H1 (cell line): Measurements from ENCODE around the gene AOC1. TPM values are rescaled to one million over a fixed set of nuclear protein-coding genes. Genes with fewer than 3 reads are reported as not detected.

Experiments
- CTCF ChIA-PET: fragments of 300-600 bp; sonication (Branson Sonifier 250); formaldehyde crosslinking; loops from one replicate; lab custom pipeline; 2021; ENCODE audit not compliant: partially characterized antibody; lab: Charles Lee
- POLR2A ChIA-PET: fragments of 300-600 bp; sonication (Branson Sonifier 250); formaldehyde crosslinking; loops from one replicate; lab custom pipeline; 2021; ENCODE audit warnings: inconsistent platforms; ENCODE audit not compliant: partially characterized antibody; lab: Charles Lee
- DNase-seq, 2 experiments: peaks; one replicate each; pipeline versions ENCODE4 v3.0.0 to v3.0.0-alpha.2; 2010 to 2022; ENCODE audit warnings: low spot score in 2 of 2, low read depth in 1 of 2, mixed read lengths in 1 of 2
- FAIRE-seq: peaks from 2 replicates; lab custom pipeline; 2011; peaks lifted over from hg19 to GRCh38; lab: Jason Lieb, UNC
- H2AFZ ChIP-seq: 2 replicates; pipeline ENCODE4 v1.8.1; 2012; ENCODE audit warnings: low read length, inconsistent platforms
- H2AK5ac ChIP-seq: 2 replicates; pipeline ENCODE4 v1.6.1; 2013; ENCODE audit warnings: low read depth, low read length
- H2BK120ac ChIP-seq: replicated peaks from 2 replicates; pipeline ENCODE3; 2013; ENCODE audit warnings: low read depth, low read length, inconsistent platforms
- H2BK12ac ChIP-seq: 2 replicates; pipeline ENCODE4 v1.6.1; 2013; ENCODE audit warnings: low read depth, low read length
- H2BK15ac ChIP-seq: 2 replicates; pipeline ENCODE4 v1.6.1; 2013; ENCODE audit warnings: low read length
- H2BK20ac ChIP-seq: 2 replicates; pipeline ENCODE4 v1.6.1; 2013; ENCODE audit warnings: low read length
- H2BK5ac ChIP-seq: 2 replicates; pipeline ENCODE4 v1.6.1; 2013; ENCODE audit warnings: low read depth, low read length
- H3K14ac ChIP-seq: 2 replicates; pipeline ENCODE4 v1.6.1; 2013; ENCODE audit warnings: inconsistent platforms; ENCODE audit not compliant: insufficient read length
- H3K18ac ChIP-seq: 2 replicates; pipeline ENCODE4 v1.6.1; 2013; ENCODE audit warnings: low read length; ENCODE audit errors: extremely low read depth
- H3K23ac ChIP-seq: 2 replicates; pipeline ENCODE4 v1.6.1; 2013; ENCODE audit warnings: inconsistent platforms; ENCODE audit not compliant: insufficient read length
- H3K23me2 ChIP-seq: 2 replicates; pipeline ENCODE4 v1.6.1; 2013; ENCODE audit warnings: low read depth, low read length
- H3K27ac ChIP-seq: 2 replicates; pipeline ENCODE4 v1.6.1; 2011; ENCODE audit warnings: low read depth, low read length, inconsistent platforms
- H3K27me3 ChIP-seq, 4 experiments: replicated peaks in 1 of 4; 1 replicate in 1 of 4; 2 replicates in 3 of 4; pipeline versions ENCODE4 v1.6.1 to v1.8.1; 2011 to 2013; ENCODE audit warnings: low read length in 3 of 4, mild to moderate bottlenecking in 3 of 4, inconsistent platforms in 2 of 4, mixed read lengths in 2 of 4, moderate library complexity in 1 of 4; ENCODE audit not compliant: control insufficient read depth in 3 of 4, insufficient read depth in 3 of 4; ENCODE audit errors: extremely low read depth in 1 of 4
- H3K36me3 ChIP-seq, 4 experiments: 2 replicates each; pipeline versions ENCODE4 v1.6.1 to v1.8.1; 2011 to 2013; ENCODE audit warnings: mild to moderate bottlenecking in 4 of 4, low read length in 3 of 4, moderate library complexity in 2 of 4, control low read depth in 1 of 4, inconsistent platforms in 1 of 4; ENCODE audit not compliant: insufficient read depth in 4 of 4, control insufficient read depth in 2 of 4
- H3K4ac ChIP-seq: replicated peaks from 2 replicates; pipeline ENCODE3; 2013; ENCODE audit warnings: low read length, low read depth, mixed read lengths, inconsistent platforms; ENCODE audit not compliant: insufficient read length
- H3K4me1 ChIP-seq, 4 experiments: replicated peaks in 1 of 4; 1 replicate in 1 of 4; 2 replicates in 3 of 4; pipeline versions ENCODE4 v1.6.1 to v1.8.1; 2011 to 2013; ENCODE audit warnings: low read length in 3 of 4, inconsistent platforms in 2 of 4, mixed read lengths in 1 of 4; ENCODE audit not compliant: insufficient read depth in 4 of 4, control insufficient read depth in 3 of 4
- H3K4me2 ChIP-seq, 2 experiments: 2 replicates each; pipeline versions ENCODE4 v1.6.1 to v1.8.1; 2011 to 2013; ENCODE audit warnings: low read depth in 2 of 2, low read length in 2 of 2, control low read depth in 1 of 2, inconsistent platforms in 1 of 2, mild to moderate bottlenecking in 1 of 2; ENCODE audit not compliant: insufficient read depth in 1 of 2
- H3K4me3 ChIP-seq, 4 experiments: fragments of 200-600, 300-600 bp in 1 of 4; sonication (generic), shearing (Covaris generic), sonication (Bioruptor Twin) in 1 of 4; 2 replicates each; pipeline versions ENCODE4 v1.5.1 to v1.8.1; 2011 to 2016; ENCODE audit warnings: low read length in 4 of 4, low read depth in 3 of 4, control low read depth in 2 of 4, inconsistent platforms in 2 of 4, mild to moderate bottlenecking in 2 of 4, mixed read lengths in 1 of 4, moderate library complexity in 1 of 4; ENCODE audit not compliant: insufficient read depth in 2 of 4; ENCODE audit errors: extremely low read depth in 1 of 4
- H3K56ac ChIP-seq: replicated peaks from 2 replicates; pipeline ENCODE3; 2013; ENCODE audit warnings: low read depth, mild to moderate bottlenecking, mixed read lengths, low read length, inconsistent platforms; ENCODE audit not compliant: insufficient read length
- H3K79me1 ChIP-seq: 2 replicates; pipeline ENCODE4 v1.6.1; 2013; ENCODE audit warnings: low read depth, low read length, control low read depth
- H3K79me2 ChIP-seq, 2 experiments: 2 replicates each; pipeline versions ENCODE4 v1.6.1 to v1.8.1; 2012 to 2013; ENCODE audit warnings: low read length in 2 of 2, mild to moderate bottlenecking in 2 of 2, inconsistent platforms in 1 of 2; ENCODE audit not compliant: insufficient read depth in 2 of 2, control insufficient read depth in 1 of 2
- H3K9ac ChIP-seq, 4 experiments: replicated peaks in 1 of 4; 1 replicate in 1 of 4; 2 replicates in 3 of 4; pipeline versions ENCODE4 v1.6.1 to v1.8.1; 2011 to 2013; ENCODE audit warnings: low read depth in 3 of 4, low read length in 3 of 4, control low read depth in 2 of 4, mild to moderate bottlenecking in 2 of 4, moderate library complexity in 2 of 4, inconsistent platforms in 1 of 4; ENCODE audit errors: extremely low read depth in 1 of 4
- H3K9me3 ChIP-seq, 2 experiments: 2 replicates each; pipeline versions ENCODE4 v1.6.1 to v1.8.1; 2012 to 2013; ENCODE audit warnings: mild to moderate bottlenecking in 2 of 2, moderate library complexity in 2 of 2, control low read depth in 1 of 2, inconsistent platforms in 1 of 2, low read depth in 1 of 2, low read length in 1 of 2, mixed read lengths in 1 of 2; ENCODE audit not compliant: insufficient read depth in 2 of 2
- H4K20me1 ChIP-seq, 2 experiments: replicated peaks in 1 of 2; 2 replicates each; pipeline versions ENCODE3 to v1.8.1; 2011 to 2013; ENCODE audit warnings: inconsistent platforms in 2 of 2, low read length in 2 of 2, mild to moderate bottlenecking in 1 of 2; ENCODE audit not compliant: insufficient read depth in 2 of 2, control insufficient read depth in 1 of 2
- H4K5ac ChIP-seq: 2 replicates; pipeline ENCODE4 v1.6.1; 2013; ENCODE audit warnings: low read length, low read depth, mixed read lengths, inconsistent platforms; ENCODE audit not compliant: insufficient read length
- H4K8ac ChIP-seq: 2 replicates; pipeline ENCODE4 v1.8.0; 2013; ENCODE audit warnings: mild to moderate bottlenecking, moderate library complexity, low read length, inconsistent platforms; ENCODE audit not compliant: insufficient read depth; ENCODE audit errors: extremely low read depth
- H4K91ac ChIP-seq: replicated peaks from 2 replicates; pipeline ENCODE3; 2013; ENCODE audit warnings: low read length, mixed read lengths, inconsistent platforms; ENCODE audit not compliant: insufficient read length
- KDM5A ChIP-seq: fragments of 200-600 bp; IDR thresholded peaks from 2 replicates; pipeline ENCODE4 v1.7.1; 2012; ENCODE audit warnings: mild to moderate bottlenecking, low read length, inconsistent platforms, mixed read lengths
- TAF1 ChIP-seq: IDR thresholded peaks from 2 replicates; pipeline ENCODE4 v1.6.1; 2011; ENCODE audit warnings: mild to moderate bottlenecking, low read depth, low read length
- WGBS, 2 experiments: shearing (Covaris generic) in 1 of 2; methylation state at CpG; one replicate each; pipeline versions ENCODE4 v1.1.6 to v1.1.7; 2013 to 2015; ENCODE audit warnings: low lambda C conversion rate in 2 of 2, mixed read lengths in 2 of 2, inconsistent platforms in 1 of 2, low coverage in 1 of 2, missing lambda C conversion rate in 1 of 2; ENCODE audit not compliant: insufficient replicate concordance in 2 of 2, insufficient coverage in 1 of 2, insufficient read length in 1 of 2; ENCODE audit errors: extremely low coverage in 1 of 2, missing lambda C conversion rate in 1 of 2; 5-methylcytosine and 5-hydroxymethylcytosine counted together
- polyA plus RNA-seq, 7 experiments: library from polyadenylated mRNA; depleted of rRNA in 3 of 7; stranded (reverse) in 5 of 7; unstranded in 2 of 7; fragments of >200 nt in 5 of 7; fragments of 200-250 nt in 2 of 7; gene quantifications; 1 replicate in 5 of 7; 2 replicates in 1 of 7; 4 replicates in 1 of 7; pipeline versions ENCODE4 v1.2.1 to v1.2.3, GENCODE V29; 2011 to 2013; ENCODE audit warnings: missing spikeins in 2 of 7, mixed read lengths in 2 of 7
- total RNA-seq: library from RNA; stranded (reverse); fragmentation: NEBNext Ultra II Directional; extraction: Animal tissue kit (Norgen Biotek cat#: 25700); gene quantifications from 2 replicates; pipeline ENCODE4 v1.2.1, GENCODE V29; 2021

The AOC1 gene
- total and polyA plus RNA-seq, 2 of the 8 experiments (the other 6 are each of a cell fraction or from before 2014, with no cell fraction given) = 0.15 to 0.17 TPM

DNA sequence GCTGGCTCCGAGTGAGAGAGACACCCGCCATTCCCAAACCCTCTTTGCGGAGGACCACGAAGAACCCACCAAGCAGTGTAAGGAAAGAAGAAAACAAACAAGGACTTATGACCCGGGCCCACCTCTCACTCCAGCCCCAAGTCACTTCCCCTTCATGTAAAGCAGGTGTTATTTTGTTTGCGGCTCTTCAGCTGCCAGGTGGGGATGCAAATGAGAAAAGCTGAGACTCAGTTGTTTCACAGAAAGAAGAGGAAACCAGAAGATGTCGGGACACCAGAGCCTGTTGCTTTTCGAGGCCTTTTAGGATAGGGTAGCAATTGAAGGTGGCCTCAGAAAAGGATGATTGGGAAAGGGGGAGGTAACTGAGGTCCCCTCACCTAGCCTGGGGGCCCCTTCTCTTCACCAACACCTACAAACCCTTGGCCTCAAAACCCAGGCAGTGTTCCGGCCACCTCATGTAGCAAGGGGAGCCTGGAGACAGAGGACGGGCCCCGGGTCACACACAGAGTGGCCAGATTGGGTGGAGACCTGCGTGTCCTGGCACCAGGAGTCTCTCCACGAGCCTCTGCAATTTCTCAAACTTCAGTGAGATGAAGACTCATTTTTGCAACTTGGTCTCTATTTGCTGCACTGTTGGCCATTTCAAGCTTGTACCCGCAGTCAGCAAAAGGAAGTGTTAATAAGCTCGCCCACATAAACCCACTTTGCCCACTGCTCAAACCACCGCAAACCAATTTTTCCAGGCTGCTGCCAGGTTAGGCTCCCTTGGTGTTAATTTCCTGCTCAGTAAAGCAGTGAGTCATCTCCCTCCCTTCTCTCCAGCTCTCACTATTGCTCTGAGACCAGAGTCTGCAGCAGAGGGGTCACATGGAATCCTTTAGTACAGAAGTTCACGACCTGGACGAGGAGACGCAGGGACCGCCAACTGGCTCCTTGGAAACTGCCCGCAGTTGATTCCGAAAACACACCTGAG lies 45.5 kb downstream of the AOC1 start:
- no peak overlapping the region for H3K56ac ChIP-seq
- FAIRE-seq = no peak
- H3K4me2 ChIP-seq = no peak overlapping the region
- H4K8ac ChIP-seq = no peak overlapping the region
- H4K20me1 ChIP-seq = no peaks in the 10 kb centered on the region
- H3K9me3 ChIP-seq = no peaks in the 10 kb centered on the region; a peak in 1 of 4 replicates
- no peak overlapping the region for H3K14ac ChIP-seq
- H3K4me1 ChIP-seq = peaks cover 0 to 28% (median 7%) of the 10 kb centered on the region in 4 experiments; a peak in 4 of 7 replicates
- no peak overlapping the region for H4K91ac ChIP-seq
- H3K23me2 ChIP-seq = no peaks in the 10 kb centered on the region
- H3K18ac ChIP-seq = no peak overlapping the region
- no peak overlapping the region for H2BK120ac ChIP-seq
- 84% methylated on average over 22 of the region's 22 CpGs; no CpG with 5 or more reads in 1 of the 2 experiments for WGBS, 2 experiments
- ChIA-PET POLR2A (interaction anchor here (1.2 to 1.5 kb wide), 2 partner anchors 20 to 95 kb away, joined by 3 to 4 read pairs; no protein-coding TSS in a partner anchor), CTCF (interaction anchor here (0.6 to 2.9 kb wide), 54 partner anchors 9 to 1848 kb away, joined by 3 to 35 read pairs (median 5); partner anchors contain the start of genes ATG9B and NOS3)
- 0 out of 2 replicates have a peak overlapping the region, but pooled peaks have one; percentile 43 for H2AFZ ChIP-seq
- no peak overlapping the region for H2BK20ac ChIP-seq
- no peak overlapping the region for H3K9ac ChIP-seq
- no peak overlapping the region for H4K5ac ChIP-seq
- 0 out of 2 replicates have a peak overlapping the region, but pooled peaks have one; percentile 60 for H2BK12ac ChIP-seq
- H3K27ac ChIP-seq = no peak overlapping the region
- no peaks in the 10 kb centered on the region for H3K79me1 ChIP-seq
- no peaks in the 10 kb centered on the region for H3K79me2 ChIP-seq
- H3K4ac ChIP-seq = no peak overlapping the region
- no peak overlapping the region for H2BK15ac ChIP-seq
- no peak overlapping the region for H2AK5ac ChIP-seq
- TF ChIP-seq TAF1 (no peak), KDM5A (no peak)
- H3K27me3 ChIP-seq = peaks cover 0 to 11% (median 6%) of the 10 kb centered on the region in 4 experiments; a peak in 4 of 7 replicates
- no peaks in the 10 kb centered on the region for H3K36me3 ChIP-seq
- H3K23ac ChIP-seq = no peak overlapping the region
- no peak for DNase-seq
- H3K4me3 ChIP-seq = no peak overlapping the region
- H2BK5ac ChIP-seq = no peak overlapping the region
